HG02970 (cell line): ENCODE data around the gene AQP7.
"Not testable (repeated sequence)": the region's sequence is repeated elsewhere in the genome, so short reads cannot be mapped to it uniquely, and the experiment has no call there.

ENCODE experiments used
- ATAC-seq: cut with Tn5 transposase; IDR thresholded peaks from one replicate; pipeline ENCODE4 v1.9.1; 2021; ENCODE audit warnings: mild to moderate bottlenecking, moderate library complexity, moderate number of reproducible peaks; ENCODE audit not compliant: unreplicated experiment, low FRiP score

The AQP7 gene

DNA sequence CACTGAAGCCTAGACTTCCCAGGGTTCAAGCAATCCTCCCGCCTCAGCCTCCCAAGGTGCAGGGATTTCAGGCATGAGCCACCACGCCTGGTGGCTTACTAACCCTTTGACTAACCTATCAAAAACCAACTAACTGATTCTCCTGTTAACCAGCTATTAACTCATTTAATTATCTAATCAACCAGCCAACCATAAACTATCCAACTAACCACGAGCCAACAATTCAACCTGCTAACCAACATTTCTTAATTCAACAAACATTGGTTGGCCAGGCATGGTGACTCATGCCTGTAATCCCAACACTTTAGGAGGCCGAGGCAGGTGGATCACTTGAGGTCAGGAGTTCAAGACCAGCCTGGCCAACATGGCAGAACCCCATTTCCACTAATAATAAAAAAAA is 3.3 kb downstream of the AQP7 start:
- not testable (repeated sequence) for ATAC-seq

DNA sequence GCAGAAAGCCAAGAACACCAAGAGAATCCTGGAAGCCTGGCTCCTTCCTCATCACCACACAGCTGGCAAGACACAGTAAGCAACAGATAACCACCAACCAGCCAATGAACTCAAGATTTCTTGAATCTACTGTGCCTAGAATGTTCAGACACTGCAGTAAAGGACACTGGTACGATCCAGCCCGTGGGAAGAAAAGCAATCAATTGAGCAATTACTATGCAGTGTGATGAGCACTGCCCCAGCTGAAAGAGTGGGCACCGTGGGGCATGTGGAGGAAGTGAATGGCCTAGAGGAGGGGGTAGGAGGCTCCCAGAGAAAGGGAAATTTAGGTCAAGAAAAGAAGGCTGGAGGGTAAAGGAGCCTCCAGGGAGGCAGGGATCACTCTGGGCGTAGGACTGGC is 4.6 kb downstream of the AQP7 start:
- not testable (repeated sequence) for ATAC-seq

GRCh38 chr9:33395159-33395879 is 7.0 kb downstream of the AQP7 start:
- not testable (repeated sequence) for ATAC-seq

GRCh38 chr9:33393986-33394385 is 8.4 kb downstream of the AQP7 start:
- not testable (repeated sequence) for ATAC-seq

DNA sequence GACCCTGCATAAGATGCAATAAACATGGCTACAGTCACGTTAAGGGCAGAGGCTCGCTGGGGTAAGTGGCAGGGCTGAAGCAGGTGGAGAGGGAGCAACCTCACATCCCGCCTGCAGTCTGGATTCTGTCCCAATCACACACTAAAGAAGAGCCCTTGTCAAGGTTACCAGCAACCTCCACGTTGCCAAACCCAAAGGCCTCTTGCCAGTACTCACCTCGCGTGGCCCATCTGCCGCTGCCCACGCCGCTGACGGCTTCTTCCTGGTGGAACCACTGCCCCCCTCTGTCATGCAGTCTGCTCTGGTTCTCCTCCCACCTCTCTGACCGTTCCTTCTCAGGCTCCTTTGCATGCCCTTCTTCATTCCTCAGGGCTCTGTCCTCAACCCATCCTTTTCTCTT is 8.8 kb downstream of the AQP7 start:
- ATAC-seq, result no peak

DNA sequence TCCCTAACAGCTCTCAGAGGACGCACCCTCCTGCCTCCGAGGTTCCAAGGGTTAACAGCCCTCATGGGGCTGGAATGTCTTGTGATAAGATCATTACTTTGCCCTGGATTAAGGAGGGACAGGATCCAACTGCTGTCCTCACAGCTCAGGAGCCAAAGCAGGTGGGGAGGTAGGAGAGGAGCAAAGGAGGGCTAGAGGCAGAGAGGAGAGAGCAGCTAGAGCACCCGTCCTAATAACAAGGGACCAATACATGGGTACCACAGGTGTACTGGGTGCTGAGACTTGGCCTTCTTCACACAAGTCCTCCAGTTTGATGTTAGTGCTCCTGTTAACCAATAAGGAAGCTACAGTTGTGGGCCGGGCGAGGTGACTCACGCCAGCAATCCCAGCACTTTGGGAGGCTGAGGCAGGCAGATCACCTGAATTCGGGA is 9.8 kb downstream of the AQP7 start:
- not testable (repeated sequence) for ATAC-seq

DNA sequence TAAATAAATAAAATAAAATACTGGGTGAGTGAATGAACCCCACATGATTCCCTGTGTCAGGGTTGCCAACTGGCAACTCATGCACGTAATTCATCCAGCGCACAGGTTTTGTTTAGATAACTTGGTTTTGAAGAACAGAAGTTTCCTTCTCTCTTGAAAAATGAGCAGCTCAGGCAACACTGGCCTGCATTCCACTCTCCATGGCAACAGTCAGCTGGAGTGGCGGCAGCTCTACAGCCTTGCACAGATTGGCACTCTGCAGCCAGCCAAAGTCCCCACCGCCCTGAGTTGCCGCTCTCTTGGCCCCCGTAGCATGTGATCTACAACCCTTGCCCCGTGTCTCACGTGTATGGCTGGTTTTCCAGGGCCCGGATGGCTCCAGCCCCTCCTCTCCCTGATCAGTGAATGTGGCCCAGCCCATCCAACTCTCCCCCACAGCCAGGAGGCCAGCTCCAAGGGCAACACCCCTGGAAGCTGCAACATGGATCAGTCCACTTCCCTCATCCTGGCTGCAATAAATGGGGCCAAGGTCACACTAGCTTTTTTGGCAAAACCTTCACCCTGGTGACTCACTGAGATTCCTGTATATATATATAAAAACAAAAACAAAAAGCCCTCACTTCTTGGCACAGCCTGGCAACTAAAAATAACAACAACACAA is 11.1 kb downstream of the AQP7 start:
- ATAC-seq, result not testable (repeated sequence)

GRCh38 chr9:33388110-33388994 is 14.0 kb downstream of the AQP7 start:
- no peak for ATAC-seq

GRCh38 chr9:33386998-33387397 is 15.4 kb downstream of the AQP7 start:
- not testable (repeated sequence) for ATAC-seq

DNA sequence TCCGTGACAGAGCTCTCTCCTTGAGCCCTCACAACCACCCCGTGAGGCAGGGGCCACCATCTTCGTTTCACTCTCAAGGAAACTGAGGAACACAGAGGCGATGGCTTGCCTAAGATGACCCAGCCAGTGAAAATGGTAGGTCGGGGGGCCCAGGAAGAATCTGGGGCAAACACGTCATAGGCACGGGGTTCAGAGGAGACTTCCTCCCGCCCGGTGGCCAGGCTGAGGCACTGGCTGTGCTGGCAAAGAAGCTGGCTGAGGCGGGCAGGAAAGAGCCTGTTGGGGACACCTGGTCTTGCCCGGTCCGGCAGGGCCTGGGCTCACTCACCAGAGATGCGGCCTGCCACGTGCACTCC is 15.7 kb downstream of the AQP7 start:
- ATAC-seq, result not testable (repeated sequence)

DNA sequence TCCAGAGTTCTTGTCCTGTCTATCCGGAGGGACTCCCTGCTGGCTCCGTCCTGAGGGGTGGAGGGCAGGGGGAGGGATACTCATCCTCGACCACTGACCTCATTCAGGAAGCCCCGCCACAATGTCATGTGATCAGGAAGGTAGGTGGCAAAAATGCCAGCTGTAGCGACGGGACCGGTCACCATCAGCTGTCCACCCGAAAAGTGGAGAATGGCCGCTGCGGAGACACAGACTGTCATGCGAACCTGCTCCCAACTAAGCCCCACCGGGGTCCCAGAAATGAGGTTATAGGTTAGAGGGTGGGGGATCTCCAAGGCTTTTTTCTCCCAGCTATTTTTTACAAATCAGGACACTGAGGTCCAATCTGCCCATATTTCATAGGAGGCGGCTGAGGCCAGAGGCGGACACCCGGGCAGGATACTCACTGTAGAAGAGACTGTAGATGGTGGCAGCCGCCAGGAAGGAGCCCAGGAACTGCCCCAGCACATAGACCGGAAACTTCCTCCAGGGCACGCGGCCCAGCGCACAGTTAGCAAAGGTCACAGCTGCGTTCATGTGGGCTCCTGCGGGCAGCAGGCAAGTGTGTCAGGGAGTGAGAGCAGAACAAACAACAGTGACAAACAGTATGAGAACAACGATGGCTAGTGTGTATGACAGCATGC is 16.3 kb downstream of the AQP7 start:
- not testable (repeated sequence) for ATAC-seq

DNA sequence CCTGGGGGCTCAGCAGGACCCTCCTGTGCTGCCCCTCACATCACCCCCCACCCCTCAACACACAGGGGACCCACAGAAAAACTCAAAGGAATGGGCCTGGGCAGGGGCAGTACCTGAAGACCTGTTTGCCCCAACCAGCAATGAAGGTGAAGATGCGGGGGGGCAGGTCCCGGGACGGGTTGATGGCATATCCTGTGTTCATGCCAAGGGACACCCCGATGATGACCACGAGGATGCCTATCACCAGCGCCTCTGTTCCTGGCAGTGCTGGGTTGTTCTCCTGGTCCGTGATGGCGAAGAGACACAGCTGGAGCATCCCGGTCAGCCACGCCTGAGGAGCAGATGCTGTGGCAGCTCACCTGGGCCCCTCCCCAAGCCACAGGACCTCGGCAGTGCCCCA is 16.8 kb downstream of the AQP7 start:
- not testable (repeated sequence) for ATAC-seq

GRCh38 chr9:33383396-33383795 is 19.0 kb downstream of the AQP7 start:
- ATAC-seq, result not testable (repeated sequence)

- ATAC-seq, result not testable (repeated sequence)
These were observed 20.0 kb downstream of the AQP7 start for GRCh38 chr9:33382397-33382796.

GRCh38 chr9:33381231-33381791 is 21.1 kb downstream of the AQP7 start:
- ATAC-seq, result no peak

- no peak for ATAC-seq
These were observed 21.8 kb downstream of the AQP7 start for GRCh38 chr9:33380390-33381094.

GRCh38 chr9:33379666-33380389 is 22.5 kb downstream of the AQP7 start:
- ATAC-seq, result no peak

DNA sequence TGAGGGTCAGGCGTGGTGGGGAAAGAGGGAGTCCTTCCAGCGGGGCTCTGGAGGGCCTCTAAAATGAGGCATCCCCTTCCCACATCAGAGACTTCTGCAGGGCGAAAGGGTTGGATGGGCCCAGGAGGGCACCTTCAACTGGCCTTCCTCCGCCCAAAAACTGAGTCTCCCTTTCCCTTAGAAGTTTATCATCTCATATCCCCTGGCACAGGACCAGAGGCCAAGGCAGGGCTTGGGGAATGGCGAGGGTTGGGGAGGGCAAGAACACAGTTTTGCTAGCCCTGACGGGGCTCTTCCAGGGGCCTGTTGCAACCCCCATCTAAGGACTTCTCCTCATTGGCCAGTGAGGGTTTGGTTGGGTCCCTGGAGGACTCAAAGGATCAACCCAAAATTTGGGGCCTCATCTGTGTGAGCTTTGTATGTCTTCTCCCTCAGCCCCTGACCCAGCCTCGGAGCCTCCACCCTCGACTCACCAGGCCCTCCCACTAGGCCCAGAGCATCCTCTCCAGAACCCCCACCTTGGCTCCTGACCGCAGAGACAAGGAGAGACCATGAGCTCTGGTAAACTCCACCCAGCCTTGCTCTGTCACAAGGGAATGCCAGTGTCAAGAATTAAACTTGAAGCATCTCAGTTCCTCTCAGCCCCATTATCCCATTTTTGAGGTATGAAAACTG is 24.1 kb downstream of the AQP7 start:
- no peak for ATAC-seq
